ENCODE results near the gene KLRC4.

DNA sequence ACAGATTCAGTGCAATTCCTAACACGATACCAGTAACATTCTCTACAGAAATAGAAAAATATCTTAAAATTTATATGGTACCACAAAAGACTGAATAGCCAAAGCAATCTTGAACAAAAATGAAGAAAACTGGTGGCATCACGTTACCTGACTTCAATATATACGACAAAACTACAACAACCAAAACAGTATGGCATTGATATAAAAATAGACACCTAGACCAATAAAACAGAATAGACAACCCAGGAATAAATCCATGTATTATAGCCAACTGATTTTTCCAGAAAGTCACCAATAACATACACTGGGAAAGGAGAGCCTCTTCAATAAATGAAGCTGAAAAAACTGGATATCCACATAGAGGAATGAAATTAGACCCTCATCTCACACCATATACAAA, 25.4 kb downstream of the KLRC4 start:
- TF ChIP-seq POLR2A (IDR thresholded peaks at IDR 0.05) (no peak), POLR2AphosphoS5 (IDR thresholded peaks at IDR 0.05; ENCODE audit: insufficient read depth in 1 of 2, low read depth in 1 of 2) (no peak)
- TF ChIP-seq, protein P1, sequence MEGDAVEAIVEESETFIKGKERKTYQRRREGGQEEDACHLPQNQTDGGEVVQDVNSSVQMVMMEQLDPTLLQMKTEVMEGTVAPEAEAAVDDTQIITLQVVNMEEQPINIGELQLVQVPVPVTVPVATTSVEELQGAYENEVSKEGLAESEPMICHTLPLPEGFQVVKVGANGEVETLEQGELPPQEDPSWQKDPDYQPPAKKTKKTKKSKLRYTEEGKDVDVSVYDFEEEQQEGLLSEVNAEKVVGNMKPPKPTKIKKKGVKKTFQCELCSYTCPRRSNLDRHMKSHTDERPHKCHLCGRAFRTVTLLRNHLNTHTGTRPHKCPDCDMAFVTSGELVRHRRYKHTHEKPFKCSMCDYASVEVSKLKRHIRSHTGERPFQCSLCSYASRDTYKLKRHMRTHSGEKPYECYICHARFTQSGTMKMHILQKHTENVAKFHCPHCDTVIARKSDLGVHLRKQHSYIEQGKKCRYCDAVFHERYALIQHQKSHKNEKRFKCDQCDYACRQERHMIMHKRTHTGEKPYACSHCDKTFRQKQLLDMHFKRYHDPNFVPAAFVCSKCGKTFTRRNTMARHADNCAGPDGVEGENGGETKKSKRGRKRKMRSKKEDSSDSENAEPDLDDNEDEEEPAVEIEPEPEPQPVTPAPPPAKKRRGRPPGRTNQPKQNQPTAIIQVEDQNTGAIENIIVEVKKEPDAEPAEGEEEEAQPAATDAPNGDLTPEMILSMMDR (IDR thresholded peaks at IDR 0.05) = no peak
